CD14-positive monocyte (primary cell): ENCODE results near the gene NEK2. TPM values are rescaled to one million over a fixed set of nuclear protein-coding genes. Genes with fewer than 3 reads are reported as not detected.

Experiments used
- DNase-seq, 3 donors: peaks; one replicate each; pipeline ENCODE4 v3.0.0-alpha.2; 2011 to 2022
- H2AFZ ChIP-seq: 2 replicates; pipeline ENCODE4 v1.6.0; 2012; ENCODE audit warnings: mild to moderate bottlenecking, low read depth, low read length, inconsistent platforms; ENCODE audit not compliant: insufficient read depth, poor library complexity, severe bottlenecking
- H3K27ac ChIP-seq, 2 donors: 1 replicate in 1 of 2; 2 replicates in 1 of 2; pipeline ENCODE4 v1.5.1; 2012 to 2013; ENCODE audit warnings: low read length in 2 of 2, control low read depth in 1 of 2, inconsistent platforms in 1 of 2, low read depth in 1 of 2, mild to moderate bottlenecking in 1 of 2
- H3K27me3 ChIP-seq, 2 donors: one replicate each; pipeline versions ENCODE4 v1.6.0 to v1.6.1; 2011 to 2013; ENCODE audit warnings: low read length in 2 of 2; ENCODE audit not compliant: control insufficient read depth in 2 of 2, insufficient read depth in 2 of 2
- H3K36me3 ChIP-seq, 2 donors: replicated peaks in 1 of 2; 1 replicate in 1 of 2; 2 replicates in 1 of 2; pipeline versions ENCODE4 v1.5.1 to v1.6.1; 2012 to 2013; ENCODE audit warnings: low read length in 2 of 2, control low read depth in 1 of 2, inconsistent platforms in 1 of 2, mild to moderate bottlenecking in 1 of 2; ENCODE audit not compliant: insufficient read depth in 2 of 2, control insufficient read depth in 1 of 2
- H3K4me1 ChIP-seq, 2 donors: 1 replicate in 1 of 2; 2 replicates in 1 of 2; pipeline versions ENCODE4 v1.5.1 to v1.6.1; 2012 to 2013; ENCODE audit warnings: low read length in 2 of 2, control low read depth in 1 of 2, inconsistent platforms in 1 of 2, mild to moderate bottlenecking in 1 of 2, moderate library complexity in 1 of 2; ENCODE audit not compliant: insufficient read depth in 2 of 2, control insufficient read depth in 1 of 2
- H3K4me2 ChIP-seq: replicated peaks from 2 replicates; pipeline ENCODE3; 2012; ENCODE audit warnings: low read length, moderate library complexity, mild to moderate bottlenecking; ENCODE audit not compliant: poor library complexity, severe bottlenecking; ENCODE audit errors: extremely low read depth
- H3K4me3 ChIP-seq, 3 experiments: fragments of 200-600 bp in 1 of 3; sonication (generic) in 1 of 3; replicated peaks in 1 of 3; 1 replicate in 2 of 3; 2 replicates in 1 of 3; pipeline ENCODE4 v1.5.1; 2011 to 2013; ENCODE audit warnings: low read length in 3 of 3, mild to moderate bottlenecking in 3 of 3, control low read depth in 2 of 3, low read depth in 2 of 3, inconsistent platforms in 1 of 3, moderate library complexity in 1 of 3
- H3K79me2 ChIP-seq: 2 replicates; pipeline ENCODE4 v1.6.0; 2012; ENCODE audit warnings: mild to moderate bottlenecking, control low read depth, inconsistent platforms, low read length, moderate library complexity; ENCODE audit not compliant: insufficient read depth
- H3K9ac ChIP-seq: 2 replicates; pipeline ENCODE4 v1.6.0; 2017; ENCODE audit warnings: low read length, mild to moderate bottlenecking; ENCODE audit not compliant: insufficient read depth, poor library complexity, severe bottlenecking
- H3K9me3 ChIP-seq, 2 donors: replicated peaks in 1 of 2; 1 replicate in 1 of 2; 2 replicates in 1 of 2; pipeline versions ENCODE4 v1.5.1 to v1.6.1; 2012 to 2013; ENCODE audit warnings: low read length in 2 of 2, control low read depth in 1 of 2; ENCODE audit not compliant: control insufficient read depth in 1 of 2, insufficient read depth in 1 of 2
- H4K20me1 ChIP-seq: 2 replicates; pipeline ENCODE4 v1.6.0; 2012; ENCODE audit warnings: mild to moderate bottlenecking, low read length, control low read depth, moderate library complexity; ENCODE audit not compliant: insufficient read depth
- H3K27ac Mint-ChIP-seq, 7 donors: one replicate each; pipeline ENCODE4 v1.8.0; 2020; ENCODE audit warnings: mild to moderate bottlenecking in 7 of 7, mixed read lengths in 7 of 7, moderate library complexity in 6 of 7, inconsistent platforms in 2 of 7
- H3K27me3 Mint-ChIP-seq, 3 donors: one replicate each; pipeline ENCODE4 v1.8.0; 2021 to 2022; ENCODE audit warnings: low read depth in 3 of 3, mild to moderate bottlenecking in 3 of 3, mixed read lengths in 3 of 3, moderate library complexity in 3 of 3, inconsistent platforms in 1 of 3
- H3K36me3 Mint-ChIP-seq, 2 donors: one replicate each; pipeline ENCODE4 v1.8.0; 2020; ENCODE audit warnings: mixed read lengths in 2 of 2, inconsistent platforms in 1 of 2, mild to moderate bottlenecking in 1 of 2
- H3K4me1 Mint-ChIP-seq: one replicate; pipeline ENCODE4 v1.8.0; 2020; ENCODE audit warnings: mild to moderate bottlenecking, mixed read lengths
- H3K4me3 Mint-ChIP-seq, 2 donors: one replicate each; pipeline ENCODE4 v1.8.0; 2020; ENCODE audit warnings: mild to moderate bottlenecking in 2 of 2, mixed read lengths in 2 of 2, moderate library complexity in 1 of 2
- H3K9me3 Mint-ChIP-seq, 7 donors: one replicate each; pipeline ENCODE4 v1.8.0; 2020 to 2022; ENCODE audit warnings: mixed read lengths in 7 of 7, mild to moderate bottlenecking in 6 of 7, moderate library complexity in 6 of 7, inconsistent platforms in 2 of 7
- CTCF ChIP-seq: fragments of 200-600 bp; IDR thresholded peaks from one replicate; pipeline ENCODE4 v1.8.0; 2022; ENCODE audit warnings: antibody characterized with exemption, mild to moderate bottlenecking
- WGBS: methylation state at CpG from one replicate; pipeline ENCODE4 v1.1.5; 2013; ENCODE audit warnings: missing lambda C conversion rate; ENCODE audit not compliant: insufficient coverage; 5-methylcytosine and 5-hydroxymethylcytosine counted together
- intact Hi-C, 2 donors: fragments of 100-400 bp; cut with micrococcal nuclease; formaldehyde crosslinking; loops; one replicate each; pipeline versions ENCODE4 v1.15.0 to v1.15.1; 2023
- polyA plus RNA-seq, 3 donors: library from polyadenylated mRNA; depleted of rRNA in 1 of 3; unstranded in 2 of 3; stranded (reverse) in 1 of 3; fragments of 300-500 nt in 2 of 3; fragments of >200 nt in 1 of 3; fragmentation: Illumina TruSeq in 2 of 3; gene quantifications; 1 replicate in 2 of 3; 2 replicates in 1 of 3; pipeline ENCODE4 v1.2.3, GENCODE V29; 2012 to 2021

The NEK2 gene
- polyA plus RNA-seq, 3 donors, result not detected

- peak; percentile 69 to 80 (median 79) for DNase-seq
- no peak overlapping the region for H3K9ac ChIP-seq
- no peaks in the 10 kb centered on the region for H3K27me3 ChIP-seq
- Mint-ChIP-seq H3K36me3 (no peaks in the 10 kb centered on the region), H3K27me3 (peaks cover 2 to 12% (median 7%) of the 10 kb centered on the region in 3 donors), H3K4me1 (peaks cover 3% of the 10 kb centered on the region), H3K27ac (peak overlapping the region in 1 of 7 donors; percentile 49), H3K9me3 (no peaks in the 10 kb centered on the region), H3K4me3 (no peak overlapping the region)
- H3K9me3 ChIP-seq, result no peaks in the 10 kb centered on the region
- no peaks in the 10 kb centered on the region for H3K36me3 ChIP-seq
- WGBS, result 14% methylated on average over 1 of the region's 2 CpGs
- intact Hi-C loops, result loop anchor here (1.0 to 10.0 kb wide), 3 partner anchors 48 to 110 kb away; partner anchors contain the start of gene SLC30A1 (in 1 of the 2)
- H3K79me2 ChIP-seq, result no peaks in the 10 kb centered on the region
- H3K4me3 ChIP-seq, result no peak overlapping the region
- no peaks in the 10 kb centered on the region for H4K20me1 ChIP-seq
- TF ChIP-seq CTCF, result peak; percentile 72
- no peak overlapping the region for H3K27ac ChIP-seq
- H3K4me2 ChIP-seq, result no peak overlapping the region
- no peaks in the 10 kb centered on the region for H3K4me1 ChIP-seq
- no peak overlapping the region for H2AFZ ChIP-seq
Measured at GRCh38 chr1:211625040-211625439, 50.4 kb downstream of the NEK2 start.

GRCh38 chr1:211623515-211623914 is 51.9 kb downstream of the NEK2 start:
- H3K9ac ChIP-seq, result no peak overlapping the region

More at GRCh38 chr1:211623515-211623914, 51.9 kb downstream of the NEK2 start:
- Histone ChIP-seq H2AFZ (peak overlapping the region; percentile 5), H3K79me2 (no peaks in the 10 kb centered on the region), H4K20me1 (no peaks in the 10 kb centered on the region), H3K27me3 (no peaks in the 10 kb centered on the region), H3K4me1 (no peaks in the 10 kb centered on the region), H3K27ac (no peak overlapping the region), H3K4me3 (no peak overlapping the region), H3K4me2 (no peak overlapping the region), H3K36me3 (no peaks in the 10 kb centered on the region), H3K9me3 (no peaks in the 10 kb centered on the region)
- Mint-ChIP-seq H3K36me3 (no peaks in the 10 kb centered on the region), H3K27ac (no peak overlapping the region), H3K27me3 (peaks cover 1 to 7% (median 5%) of the 10 kb centered on the region in 3 donors), H3K4me3 (no peak overlapping the region), H3K4me1 (peaks cover 3% of the 10 kb centered on the region), H3K9me3 (no peaks in the 10 kb centered on the region)
- DNase-seq, result no peak
- intact Hi-C loops, result loop anchor here in 1 of 2 donors (10.0 kb wide), 1 partner anchor 109 kb away; no protein-coding TSS in a partner anchor
- WGBS, result no CpG with 5 or more reads among the region's 3 CpGs
- TF ChIP-seq CTCF, result no peak
